Upper lobe of right lung (tissue), 1 donor: ENCODE results near the gene PELI2. TPM values are rescaled to one million over a fixed set of nuclear protein-coding genes. Genes with fewer than 3 reads are reported as not detected.

Experiments used
- ATAC-seq: fragments of 200-7000 bp; cut with Tn5 transposase; one replicate; pipeline ENCODE4 v1.9.1; 2020; ENCODE audit warnings: mild to moderate bottlenecking, moderate library complexity
- DNase-seq: peaks from one replicate; pipeline ENCODE4 v3.0.0-alpha.2; 2020
- H3K27ac ChIP-seq: fragments of 200-600 bp; one replicate; pipeline ENCODE4 v1.8.0; 2022
- H3K27me3 ChIP-seq: fragments of 200-600 bp; one replicate; pipeline ENCODE4 v1.8.0; 2022; ENCODE audit warnings: mild to moderate bottlenecking
- H3K36me3 ChIP-seq: fragments of 200-600 bp; one replicate; pipeline ENCODE4 v1.8.0; 2022
- H3K4me1 ChIP-seq: fragments of 200-600 bp; one replicate; pipeline ENCODE4 v1.8.0; 2022
- H3K4me3 ChIP-seq: fragments of 200-600 bp; one replicate; pipeline ENCODE4 v1.8.0; 2022; ENCODE audit warnings: mild to moderate bottlenecking
- H3K9me3 ChIP-seq: fragments of 200-600 bp; one replicate; pipeline ENCODE4 v1.8.0; 2022
- CTCF ChIP-seq: fragments of 200-600 bp; IDR thresholded peaks from one replicate; pipeline ENCODE4 v1.8.0; 2022; ENCODE audit warnings: antibody characterized with exemption
- intact Hi-C: fragments of 100-400 bp; cut with DNase I; formaldehyde crosslinking; loops from one replicate; pipeline ENCODE4 v1.11.0; 2022
- total RNA-seq: library from RNA; stranded (reverse); fragmentation: NEBNext Ultra II Directional; extraction: Animal tissue kit (Norgen Biotek cat#: 25700); gene quantifications from one replicate; pipeline ENCODE4 v1.2.1, GENCODE V29; 2021
- donor health status: DM: no; HTN: yes; CAD: no; lungs with severe emphysema.

The PELI2 gene
- total RNA-seq, 1 donor from 2014 or later: 25.7 TPM

- Histone ChIP-seq H3K4me1 (peaks cover 28% of the 10 kb centered on the region), H3K9me3 (no peaks in the 10 kb centered on the region), H3K36me3 (no peaks in the 10 kb centered on the region), H3K27ac (no peak overlapping the region), H3K4me3 (no peak overlapping the region), H3K27me3 (no peaks in the 10 kb centered on the region)
- ATAC-seq (peak; percentile 32), DNase-seq (no peak)
- intact Hi-C loops: no loop called here
- no peak for TF ChIP-seq CTCF
Measured at GRCh38 chr14:56131865-56132833, 13.9 kb downstream of the PELI2 start.

- no peak overlapping the region for H3K27ac ChIP-seq
- H3K4me1 ChIP-seq: peaks cover 30% of the 10 kb centered on the region
- intact Hi-C loops: no loop called here
- no peak for TF ChIP-seq CTCF
- no peaks in the 10 kb centered on the region for H3K36me3 ChIP-seq
- H3K9me3 ChIP-seq: no peaks in the 10 kb centered on the region
- H3K27me3 ChIP-seq: no peaks in the 10 kb centered on the region
- ATAC-seq (no peak), DNase-seq (no peak)
- H3K4me3 ChIP-seq: no peak overlapping the region
Measured at GRCh38 chr14:56133547-56133946, 15.3 kb downstream of the PELI2 start.

GRCh38 chr14:56135001-56135400 is 16.8 kb downstream of the PELI2 start:
- Histone ChIP-seq H3K4me3 (no peak overlapping the region), H3K27me3 (no peaks in the 10 kb centered on the region), H3K36me3 (no peaks in the 10 kb centered on the region), H3K9me3 (no peaks in the 10 kb centered on the region), H3K27ac (no peak overlapping the region), H3K4me1 (peaks cover 20% of the 10 kb centered on the region)
- ATAC-seq: peak; percentile 57
- DNase-seq: peak; percentile 71
- intact Hi-C loops: no loop called here
- no peak for TF ChIP-seq CTCF

- Histone ChIP-seq H3K27me3 (no peaks in the 10 kb centered on the region), H3K4me3 (no peak overlapping the region), H3K36me3 (no peaks in the 10 kb centered on the region), H3K9me3 (no peaks in the 10 kb centered on the region), H3K4me1 (peaks cover 13% of the 10 kb centered on the region), H3K27ac (no peak overlapping the region)
- intact Hi-C loops: no loop called here
- TF ChIP-seq CTCF: no peak
- no peak for DNase-seq
- ATAC-seq: no peak
Measured at GRCh38 chr14:56135668-56136067, 17.5 kb downstream of the PELI2 start.

- H3K4me1 ChIP-seq: peaks cover 3% of the 10 kb centered on the region
- no peak overlapping the region for H3K27ac ChIP-seq
- H3K36me3 ChIP-seq: no peaks in the 10 kb centered on the region
- no peak for DNase-seq
- H3K9me3 ChIP-seq: no peaks in the 10 kb centered on the region
- no peak overlapping the region for H3K4me3 ChIP-seq
- no peak for TF ChIP-seq CTCF
- intact Hi-C loops: no loop called here
- no peaks in the 10 kb centered on the region for H3K27me3 ChIP-seq
- ATAC-seq: no peak
Measured at GRCh38 chr14:56136571-56137452, 18.6 kb downstream of the PELI2 start.
